SK-N-SH (cell line): Measurements from ENCODE around the gene CNGA3. TPM values are rescaled to one million over a fixed set of nuclear protein-coding genes. Genes with fewer than 3 reads are reported as not detected.

Source experiments
- CTCF ChIA-PET: fragments of 300-600, 350-600 bp; formaldehyde crosslinking; extraction: SDS; loops from one replicate; lab custom pipeline; 2021; lab: Yijun Ruan, JAX
- POLR2A ChIA-PET: fragments of 350-600 bp; sonication (Branson Sonifier 250); formaldehyde crosslinking; extraction: SDS; loops from one replicate; lab custom pipeline; 2020; ENCODE audit warnings: antibody characterized with exemption, inconsistent platforms; lab: Yijun Ruan, JAX
- DNase-seq: peaks from one replicate; pipeline ENCODE4 v3.0.0; 2012
- H2AFZ ChIP-seq: fragments of 200-600 bp; sonication (generic); 2 replicates; pipeline ENCODE4 v1.8.1; 2016; ENCODE audit warnings: antibody characterized with exemption, mild to moderate bottlenecking, low read depth
- H3F3A ChIP-seq: fragments of 200-600 bp; sonication (generic); replicated peaks from 2 replicates; pipeline ENCODE3; 2016; ENCODE audit warnings: antibody characterized with exemption, mild to moderate bottlenecking; ENCODE audit not compliant: insufficient read depth
- H3K27ac ChIP-seq, 2 experiments: fragments of 200-500 bp in 1 of 2; fragments of 200-600 bp in 1 of 2; sonication (Bioruptor generic) in 1 of 2; sonication (generic), shearing (Covaris generic) in 1 of 2; 2 replicates each; pipeline versions ENCODE4 v1.5.1 to v1.6.1; 2014 to 2016; ENCODE audit warnings: low read depth in 2 of 2, inconsistent platforms in 1 of 2, low read length in 1 of 2, mild to moderate bottlenecking in 1 of 2, mixed read lengths in 1 of 2
- H3K27me3 ChIP-seq: fragments of 200-600 bp; sonication (generic), shearing (Covaris generic); 2 replicates; pipeline ENCODE4 v1.6.1; 2016; ENCODE audit warnings: mixed run types; ENCODE audit not compliant: insufficient read depth
- H3K36me3 ChIP-seq, 2 experiments: fragments of 200-500 bp in 1 of 2; fragments of 200-600 bp in 1 of 2; sonication (Bioruptor generic) in 1 of 2; sonication (generic) in 1 of 2; replicated peaks in 1 of 2; 2 replicates each; pipeline versions ENCODE3 to v1.5.1; 2014 to 2016; ENCODE audit warnings: low read length in 1 of 2, mild to moderate bottlenecking in 1 of 2; ENCODE audit not compliant: insufficient read depth in 2 of 2, control insufficient read depth in 1 of 2
- H3K4me1 ChIP-seq, 2 experiments: fragments of 200-500 bp in 1 of 2; fragments of 200-600 bp in 1 of 2; sonication (Bioruptor generic) in 1 of 2; sonication (generic), shearing (Covaris generic) in 1 of 2; 2 replicates each; pipeline versions ENCODE4 v1.5.1 to v1.6.1; 2014 to 2016; ENCODE audit warnings: low read depth in 1 of 2, low read length in 1 of 2, mixed run types in 1 of 2; ENCODE audit not compliant: insufficient read depth in 2 of 2, control insufficient read depth in 1 of 2
- H3K4me2 ChIP-seq: fragments of 200-600 bp; sonication (generic), shearing (Covaris generic); 2 replicates; pipeline ENCODE4 v1.6.1; 2017; ENCODE audit warnings: mixed run types
- H3K4me3 ChIP-seq, 2 experiments: fragments of 200-500 bp in 1 of 2; fragments of 200-600 bp in 1 of 2; sonication (Bioruptor generic) in 1 of 2; sonication (generic), shearing (Covaris generic) in 1 of 2; 2 replicates each; pipeline versions ENCODE4 v1.5.1 to v1.8.1; 2014 to 2016; ENCODE audit warnings: low read depth in 2 of 2, inconsistent platforms in 1 of 2, low read length in 1 of 2, mild to moderate bottlenecking in 1 of 2, mixed read lengths in 1 of 2, moderate library complexity in 1 of 2
- H3K79me2 ChIP-seq: fragments of 200-600 bp; sonication (generic); 2 replicates; pipeline ENCODE4 v1.8.1; 2017; ENCODE audit warnings: mild to moderate bottlenecking; ENCODE audit not compliant: insufficient read depth
- H3K9ac ChIP-seq: fragments of 200-600 bp; sonication (generic); 2 replicates; pipeline ENCODE4 v1.6.1; 2017; ENCODE audit warnings: mixed run types
- H3K9me2 ChIP-seq: fragments of 200-600 bp; sonication (generic); 2 replicates; pipeline ENCODE4 v1.6.1; 2017; ENCODE audit warnings: mixed run types
- H3K9me3 ChIP-seq: fragments of 200-600 bp; sonication (generic); 2 replicates; pipeline ENCODE4 v1.6.1; 2017; ENCODE audit warnings: mixed run types, mild to moderate bottlenecking, moderate library complexity
- H4K20me1 ChIP-seq: fragments of 200-600 bp; sonication (generic); 2 replicates; pipeline ENCODE4 v1.6.1; 2017; ENCODE audit warnings: mild to moderate bottlenecking, mixed run types; ENCODE audit not compliant: insufficient read depth
- CTCF ChIP-seq: fragments of 200-600 bp; sonication (generic); IDR thresholded peaks from 2 replicates; pipeline ENCODE4 v1.6.1; 2017; ENCODE audit warnings: antibody characterized with exemption, mild to moderate bottlenecking, moderate library complexity
- ELF1 ChIP-seq: IDR thresholded peaks from 2 replicates; pipeline ENCODE4 v1.4.0; 2012
- EP300 ChIP-seq, 2 experiments: IDR thresholded peaks; 2 replicates each; pipeline versions ENCODE4 v1.4.0 to v1.6.1; 2012; ENCODE audit warnings: borderline replicate concordance in 1 of 2, low read depth in 1 of 2, low read length in 1 of 2
- FOSL2 ChIP-seq: IDR thresholded peaks from 2 replicates; pipeline ENCODE4 v1.4.0; 2012; ENCODE audit warnings: low read depth, mild to moderate bottlenecking, moderate library complexity, borderline replicate concordance
- FOXJ3 ChIP-seq: sonication (generic); formaldehyde crosslinking; IDR thresholded peaks from 2 replicates; pipeline ENCODE4 v1.5.1; 2020; ENCODE audit warnings: mild to moderate bottlenecking, missing genetic modification reagents
- FOXM1 ChIP-seq: IDR thresholded peaks from 2 replicates; pipeline ENCODE4 v1.4.0; 2012; ENCODE audit warnings: low read depth, mild to moderate bottlenecking
- GABPA ChIP-seq: IDR thresholded peaks from 2 replicates; pipeline ENCODE4 v1.4.0; 2012; ENCODE audit warnings: low read depth, mild to moderate bottlenecking
- IRF3 ChIP-seq: fragments of 150-350 bp; IDR thresholded peaks from 2 replicates; pipeline ENCODE4 v1.6.1; 2016; ENCODE audit warnings: mild to moderate bottlenecking, low read depth, low read length
- JUND ChIP-seq: IDR thresholded peaks from 2 replicates; pipeline ENCODE4 v1.4.0; 2012
- MAX ChIP-seq: IDR thresholded peaks from 2 replicates; pipeline ENCODE4 v1.4.0; 2012; ENCODE audit warnings: low read depth
- MEF2A ChIP-seq: IDR thresholded peaks from 2 replicates; pipeline ENCODE4 v1.4.0; 2012; ENCODE audit warnings: low read depth, borderline replicate concordance
- MXI1 ChIP-seq: IDR thresholded peaks from 2 replicates; pipeline ENCODE4 v1.6.1; 2012; ENCODE audit warnings: mild to moderate bottlenecking, low read depth, low read length, improper control_type of control experiment
- NFIC ChIP-seq: IDR thresholded peaks from 2 replicates; pipeline ENCODE4 v1.4.0; 2012; ENCODE audit warnings: borderline replicate concordance
- NRF1 ChIP-seq: IDR thresholded peaks from 2 replicates; pipeline ENCODE4 v1.6.1; 2012; ENCODE audit warnings: low read depth, mild to moderate bottlenecking, low read length
- PBX3 ChIP-seq: IDR thresholded peaks from 2 replicates; pipeline ENCODE4; 2012
- RXRA ChIP-seq: IDR thresholded peaks from 2 replicates; pipeline ENCODE4 v1.4.0; 2012; ENCODE audit warnings: low read depth, mild to moderate bottlenecking, borderline replicate concordance
- SIN3A ChIP-seq: IDR thresholded peaks from 2 replicates; pipeline ENCODE4 v1.6.1; 2012; ENCODE audit warnings: low read depth, mild to moderate bottlenecking, low read length, moderate library complexity, borderline replicate concordance
- SMC3 ChIP-seq: IDR thresholded peaks from 2 replicates; pipeline ENCODE4 v1.6.1; 2012; ENCODE audit warnings: low read depth, low read length, improper control_type of control experiment
- TAF1 ChIP-seq: IDR thresholded peaks from 2 replicates; pipeline ENCODE4 v1.6.1; 2012; ENCODE audit warnings: low read depth, mild to moderate bottlenecking, low read length, moderate library complexity, borderline replicate concordance
- TCF12 ChIP-seq: IDR thresholded peaks from 2 replicates; pipeline ENCODE4 v1.4.0; 2012
- USF1 ChIP-seq: IDR thresholded peaks from 2 replicates; pipeline ENCODE4 v1.4.0; 2012; ENCODE audit warnings: low read depth, borderline replicate concordance
- USF2 ChIP-seq: fragments of 150-350 bp; IDR thresholded peaks from 2 replicates; pipeline ENCODE4 v1.6.1; 2017; ENCODE audit warnings: antibody characterized with exemption, low read length, low read depth, borderline replicate concordance
- YY1 ChIP-seq: IDR thresholded peaks from 2 replicates; pipeline ENCODE4 v1.4.0; 2012; ENCODE audit warnings: low read depth, mild to moderate bottlenecking
- WGBS: methylation state at CpG from one replicate; pipeline ENCODE4 v1.1.6; 2017; ENCODE audit warnings: low lambda C conversion rate; 5-methylcytosine and 5-hydroxymethylcytosine counted together
- polyA plus RNA-seq, 3 experiments: library from polyadenylated mRNA; depleted of rRNA; stranded (reverse); fragments of >200 nt; gene quantifications; 2 replicates each; pipeline ENCODE4 v1.2.3, GENCODE V29; 2012

Gene CNGA3
- polyA plus RNA-seq, 1 of the 3 experiments (the other 2 are of a cell fraction) = not detected

GRCh38 chr2:98308068-98308467, 38.2 kb upstream of the CNGA3 start:
- H3K27me3 ChIP-seq = no peaks in the 10 kb centered on the region
- no peaks in the 10 kb centered on the region for H3K79me2 ChIP-seq
- no peak overlapping the region for H3K4me3 ChIP-seq
- no peak overlapping the region for H3K9ac ChIP-seq
- H3K27ac ChIP-seq = no peak overlapping the region
- no peaks in the 10 kb centered on the region for H3K9me3 ChIP-seq
- no peak for DNase-seq
- no peaks in the 10 kb centered on the region for H3F3A ChIP-seq
- no peaks in the 10 kb centered on the region for H3K36me3 ChIP-seq
- ChIA-PET POLR2A (no interaction called here), CTCF (interaction anchor here (1.0 kb wide), 1 partner anchor 77 kb away, joined by 4 read pairs; no protein-coding TSS in a partner anchor)
- 62% methylated on average over 8 of the region's 8 CpGs for WGBS
- no peaks in the 10 kb centered on the region for H3K9me2 ChIP-seq
- TF ChIP-seq FOXM1 = no peak
- TF ChIP-seq TAF1 = no peak
- no peak for TF ChIP-seq RXRA
- TF ChIP-seq MXI1 = no peak
- no peak for TF ChIP-seq FOXJ3 (CRISPR knock-in tag)
- TF ChIP-seq CTCF = no peak
- no peak for TF ChIP-seq PBX3
- H4K20me1 ChIP-seq = no peaks in the 10 kb centered on the region
- H3K4me2 ChIP-seq = no peak overlapping the region
- H3K4me1 ChIP-seq = no peaks in the 10 kb centered on the region
- H2AFZ ChIP-seq = no peak overlapping the region

- Histone ChIP-seq H3K4me1 (no peaks in the 10 kb centered on the region), H3K9ac (no peak overlapping the region), H4K20me1 (no peaks in the 10 kb centered on the region), H3K9me3 (no peaks in the 10 kb centered on the region), H3K36me3 (no peaks in the 10 kb centered on the region), H3F3A (no peaks in the 10 kb centered on the region), H3K4me3 (no peak overlapping the region), H3K27ac (no peak overlapping the region), H3K79me2 (no peaks in the 10 kb centered on the region), H3K4me2 (no peak overlapping the region), H3K9me2 (no peaks in the 10 kb centered on the region), H2AFZ (no peak overlapping the region), H3K27me3 (no peaks in the 10 kb centered on the region)
- CTCF ChIA-PET = interaction anchor here (1.0 kb wide), 1 partner anchor 76 kb away, joined by 4 read pairs; no protein-coding TSS in a partner anchor
- no peak for TF ChIP-seq NRF1
- no peak for TF ChIP-seq YY1
- TF ChIP-seq IRF3 = no peak
- TF ChIP-seq ELF1 = no peak
- no peak for TF ChIP-seq SIN3A
- no peak for TF ChIP-seq FOSL2
- TF ChIP-seq JUND = no peak
- TF ChIP-seq SMC3 = no peak
- no peak for TF ChIP-seq GABPA
- TF ChIP-seq USF2 = no peak
- TF ChIP-seq NFIC = no peak
- no peak for TF ChIP-seq MEF2A
- no peak for TF ChIP-seq TAF1
- TF ChIP-seq USF1 = no peak
- TF ChIP-seq TCF12 = no peak
- no peak for TF ChIP-seq MAX
- no peak for TF ChIP-seq EP300 (IDR thresholded peaks at IDR 0.05; ENCODE audit: borderline replicate concordance in 1 of 2, low read depth in 1 of 2, low read length in 1 of 2)
- 60% methylated on average over 4 of the region's 4 CpGs for WGBS
- no peak for DNase-seq
- POLR2A ChIA-PET = no interaction called here
Observed at GRCh38 chr2:98308532-98308931, 37.7 kb upstream of the CNGA3 start.
